Hepatocyte (in vitro differentiated cells): Measurements from ENCODE around the gene EHBP1L1.

Source experiments
- CTCF ChIP-seq: fragments of 200-600 bp; sonication (generic); IDR thresholded peaks from 2 replicates; pipeline ENCODE4 v1.5.1; 2016; ENCODE audit warnings: antibody characterized with exemption, mild to moderate bottlenecking; ENCODE audit not compliant: poor library complexity
- EZH2 ChIP-seq: fragments of 200-600 bp; sonication (generic); IDR thresholded peaks from 2 replicates; pipeline ENCODE4 v1.6.1; 2016; ENCODE audit warnings: antibody characterized with exemption, mild to moderate bottlenecking, borderline replicate concordance

- TF ChIP-seq EZH2 (no peak), CTCF (no peak)
Observed at GRCh38 chr11:65624931-65625627, 49.2 kb downstream of the EHBP1L1 start.
